H1 (cell line): ENCODE measurements around the gene GREB1. TPM values are rescaled to one million over a fixed set of nuclear protein-coding genes. Genes with fewer than 3 reads are reported as not detected.

Experiments
- CTCF ChIA-PET: fragments of 300-600 bp; sonication (Branson Sonifier 250); formaldehyde crosslinking; loops from one replicate; lab custom pipeline; 2021; ENCODE audit not compliant: partially characterized antibody; lab: Charles Lee
- POLR2A ChIA-PET: fragments of 300-600 bp; sonication (Branson Sonifier 250); formaldehyde crosslinking; loops from one replicate; lab custom pipeline; 2021; ENCODE audit warnings: inconsistent platforms; ENCODE audit not compliant: partially characterized antibody; lab: Charles Lee
- DNase-seq, 2 experiments: peaks; one replicate each; pipeline versions ENCODE4 v3.0.0 to v3.0.0-alpha.2; 2010 to 2022; ENCODE audit warnings: low spot score in 2 of 2, low read depth in 1 of 2, mixed read lengths in 1 of 2
- FAIRE-seq: peaks from 2 replicates; lab custom pipeline; 2011; peaks lifted over from hg19 to GRCh38; lab: Jason Lieb, UNC
- H2AFZ ChIP-seq: 2 replicates; pipeline ENCODE4 v1.8.1; 2012; ENCODE audit warnings: low read length, inconsistent platforms
- H2AK5ac ChIP-seq: 2 replicates; pipeline ENCODE4 v1.6.1; 2013; ENCODE audit warnings: low read depth, low read length
- H2BK120ac ChIP-seq: replicated peaks from 2 replicates; pipeline ENCODE3; 2013; ENCODE audit warnings: low read depth, low read length, inconsistent platforms
- H2BK12ac ChIP-seq: 2 replicates; pipeline ENCODE4 v1.6.1; 2013; ENCODE audit warnings: low read depth, low read length
- H2BK15ac ChIP-seq: 2 replicates; pipeline ENCODE4 v1.6.1; 2013; ENCODE audit warnings: low read length
- H2BK20ac ChIP-seq: 2 replicates; pipeline ENCODE4 v1.6.1; 2013; ENCODE audit warnings: low read length
- H2BK5ac ChIP-seq: 2 replicates; pipeline ENCODE4 v1.6.1; 2013; ENCODE audit warnings: low read depth, low read length
- H3K14ac ChIP-seq: 2 replicates; pipeline ENCODE4 v1.6.1; 2013; ENCODE audit warnings: inconsistent platforms; ENCODE audit not compliant: insufficient read length
- H3K18ac ChIP-seq: 2 replicates; pipeline ENCODE4 v1.6.1; 2013; ENCODE audit warnings: low read length; ENCODE audit errors: extremely low read depth
- H3K23ac ChIP-seq: 2 replicates; pipeline ENCODE4 v1.6.1; 2013; ENCODE audit warnings: inconsistent platforms; ENCODE audit not compliant: insufficient read length
- H3K23me2 ChIP-seq: 2 replicates; pipeline ENCODE4 v1.6.1; 2013; ENCODE audit warnings: low read depth, low read length
- H3K27ac ChIP-seq: 2 replicates; pipeline ENCODE4 v1.6.1; 2011; ENCODE audit warnings: low read depth, low read length, inconsistent platforms
- H3K27me3 ChIP-seq, 4 experiments: replicated peaks in 1 of 4; 1 replicate in 1 of 4; 2 replicates in 3 of 4; pipeline versions ENCODE4 v1.6.1 to v1.8.1; 2011 to 2013; ENCODE audit warnings: low read length in 3 of 4, mild to moderate bottlenecking in 3 of 4, inconsistent platforms in 2 of 4, mixed read lengths in 2 of 4, moderate library complexity in 1 of 4; ENCODE audit not compliant: control insufficient read depth in 3 of 4, insufficient read depth in 3 of 4; ENCODE audit errors: extremely low read depth in 1 of 4
- H3K36me3 ChIP-seq, 4 experiments: 2 replicates each; pipeline versions ENCODE4 v1.6.1 to v1.8.1; 2011 to 2013; ENCODE audit warnings: mild to moderate bottlenecking in 4 of 4, low read length in 3 of 4, moderate library complexity in 2 of 4, control low read depth in 1 of 4, inconsistent platforms in 1 of 4; ENCODE audit not compliant: insufficient read depth in 4 of 4, control insufficient read depth in 2 of 4
- H3K4ac ChIP-seq: replicated peaks from 2 replicates; pipeline ENCODE3; 2013; ENCODE audit warnings: low read length, low read depth, mixed read lengths, inconsistent platforms; ENCODE audit not compliant: insufficient read length
- H3K4me1 ChIP-seq, 4 experiments: replicated peaks in 1 of 4; 1 replicate in 1 of 4; 2 replicates in 3 of 4; pipeline versions ENCODE4 v1.6.1 to v1.8.1; 2011 to 2013; ENCODE audit warnings: low read length in 3 of 4, inconsistent platforms in 2 of 4, mixed read lengths in 1 of 4; ENCODE audit not compliant: insufficient read depth in 4 of 4, control insufficient read depth in 3 of 4
- H3K4me2 ChIP-seq, 2 experiments: 2 replicates each; pipeline versions ENCODE4 v1.6.1 to v1.8.1; 2011 to 2013; ENCODE audit warnings: low read depth in 2 of 2, low read length in 2 of 2, control low read depth in 1 of 2, inconsistent platforms in 1 of 2, mild to moderate bottlenecking in 1 of 2; ENCODE audit not compliant: insufficient read depth in 1 of 2
- H3K4me3 ChIP-seq, 4 experiments: fragments of 200-600, 300-600 bp in 1 of 4; sonication (generic), shearing (Covaris generic), sonication (Bioruptor Twin) in 1 of 4; 2 replicates each; pipeline versions ENCODE4 v1.5.1 to v1.8.1; 2011 to 2016; ENCODE audit warnings: low read length in 4 of 4, low read depth in 3 of 4, control low read depth in 2 of 4, inconsistent platforms in 2 of 4, mild to moderate bottlenecking in 2 of 4, mixed read lengths in 1 of 4, moderate library complexity in 1 of 4; ENCODE audit not compliant: insufficient read depth in 2 of 4; ENCODE audit errors: extremely low read depth in 1 of 4
- H3K56ac ChIP-seq: replicated peaks from 2 replicates; pipeline ENCODE3; 2013; ENCODE audit warnings: low read depth, mild to moderate bottlenecking, mixed read lengths, low read length, inconsistent platforms; ENCODE audit not compliant: insufficient read length
- H3K79me1 ChIP-seq: 2 replicates; pipeline ENCODE4 v1.6.1; 2013; ENCODE audit warnings: low read depth, low read length, control low read depth
- H3K79me2 ChIP-seq, 2 experiments: 2 replicates each; pipeline versions ENCODE4 v1.6.1 to v1.8.1; 2012 to 2013; ENCODE audit warnings: low read length in 2 of 2, mild to moderate bottlenecking in 2 of 2, inconsistent platforms in 1 of 2; ENCODE audit not compliant: insufficient read depth in 2 of 2, control insufficient read depth in 1 of 2
- H3K9ac ChIP-seq, 4 experiments: replicated peaks in 1 of 4; 1 replicate in 1 of 4; 2 replicates in 3 of 4; pipeline versions ENCODE4 v1.6.1 to v1.8.1; 2011 to 2013; ENCODE audit warnings: low read depth in 3 of 4, low read length in 3 of 4, control low read depth in 2 of 4, mild to moderate bottlenecking in 2 of 4, moderate library complexity in 2 of 4, inconsistent platforms in 1 of 4; ENCODE audit errors: extremely low read depth in 1 of 4
- H3K9me3 ChIP-seq, 2 experiments: 2 replicates each; pipeline versions ENCODE4 v1.6.1 to v1.8.1; 2012 to 2013; ENCODE audit warnings: mild to moderate bottlenecking in 2 of 2, moderate library complexity in 2 of 2, control low read depth in 1 of 2, inconsistent platforms in 1 of 2, low read depth in 1 of 2, low read length in 1 of 2, mixed read lengths in 1 of 2; ENCODE audit not compliant: insufficient read depth in 2 of 2
- H4K20me1 ChIP-seq, 2 experiments: replicated peaks in 1 of 2; 2 replicates each; pipeline versions ENCODE3 to v1.8.1; 2011 to 2013; ENCODE audit warnings: inconsistent platforms in 2 of 2, low read length in 2 of 2, mild to moderate bottlenecking in 1 of 2; ENCODE audit not compliant: insufficient read depth in 2 of 2, control insufficient read depth in 1 of 2
- H4K5ac ChIP-seq: 2 replicates; pipeline ENCODE4 v1.6.1; 2013; ENCODE audit warnings: low read length, low read depth, mixed read lengths, inconsistent platforms; ENCODE audit not compliant: insufficient read length
- H4K8ac ChIP-seq: 2 replicates; pipeline ENCODE4 v1.8.0; 2013; ENCODE audit warnings: mild to moderate bottlenecking, moderate library complexity, low read length, inconsistent platforms; ENCODE audit not compliant: insufficient read depth; ENCODE audit errors: extremely low read depth
- H4K91ac ChIP-seq: replicated peaks from 2 replicates; pipeline ENCODE3; 2013; ENCODE audit warnings: low read length, mixed read lengths, inconsistent platforms; ENCODE audit not compliant: insufficient read length
- POU5F1 ChIP-seq: IDR thresholded peaks from 2 replicates; pipeline ENCODE4 v1.6.1; 2011; ENCODE audit warnings: low read depth, mild to moderate bottlenecking, low read length, moderate library complexity
- SIRT6 ChIP-seq: IDR thresholded peaks from one replicate; pipeline ENCODE4 v1.7.1; 2012; ENCODE audit warnings: low read length, inconsistent platforms
- WGBS, 2 experiments: shearing (Covaris generic) in 1 of 2; methylation state at CpG; one replicate each; pipeline versions ENCODE4 v1.1.6 to v1.1.7; 2013 to 2015; ENCODE audit warnings: low lambda C conversion rate in 2 of 2, mixed read lengths in 2 of 2, inconsistent platforms in 1 of 2, low coverage in 1 of 2, missing lambda C conversion rate in 1 of 2; ENCODE audit not compliant: insufficient replicate concordance in 2 of 2, insufficient coverage in 1 of 2, insufficient read length in 1 of 2; ENCODE audit errors: extremely low coverage in 1 of 2, missing lambda C conversion rate in 1 of 2; 5-methylcytosine and 5-hydroxymethylcytosine counted together
- polyA plus RNA-seq, 7 experiments: library from polyadenylated mRNA; depleted of rRNA in 3 of 7; stranded (reverse) in 5 of 7; unstranded in 2 of 7; fragments of >200 nt in 5 of 7; fragments of 200-250 nt in 2 of 7; gene quantifications; 1 replicate in 5 of 7; 2 replicates in 1 of 7; 4 replicates in 1 of 7; pipeline versions ENCODE4 v1.2.1 to v1.2.3, GENCODE V29; 2011 to 2013; ENCODE audit warnings: missing spikeins in 2 of 7, mixed read lengths in 2 of 7
- total RNA-seq: library from RNA; stranded (reverse); fragmentation: NEBNext Ultra II Directional; extraction: Animal tissue kit (Norgen Biotek cat#: 25700); gene quantifications from 2 replicates; pipeline ENCODE4 v1.2.1, GENCODE V29; 2021

Gene GREB1
- total and polyA plus RNA-seq, 2 of the 8 experiments (the other 6 are each of a cell fraction or from before 2014, with no cell fraction given) = 7.9 to 43.4 TPM

GRCh38 chr2:11573418-11574175, 39.8 kb downstream of the GREB1 start:
- TF ChIP-seq SIRT6 (no peak), POU5F1 (0 out of 2 replicates have a peak, but pooled peaks have one; percentile 12)
- Histone ChIP-seq H3K23me2 (no peaks in the 10 kb centered on the region), H2AK5ac (no peak overlapping the region), H2BK15ac (no peak overlapping the region), H3K27ac (no peak overlapping the region), H3K56ac (no peak overlapping the region), H3K27me3 (no peaks in the 10 kb centered on the region), H3K4me1 (peaks cover 3 to 13% (median 11%) of the 10 kb centered on the region in 4 experiments), H3K9me3 (no peaks in the 10 kb centered on the region), H3K18ac (no peak overlapping the region), H3K79me1 (no peaks in the 10 kb centered on the region), H3K4ac (no peak overlapping the region), H2BK20ac (no peak overlapping the region), H3K79me2 (no peaks in the 10 kb centered on the region), H3K23ac (no peak overlapping the region), H4K5ac (no peak overlapping the region), H3K14ac (no peak overlapping the region), H2BK5ac (0 out of 2 replicates have a peak overlapping the region, but pooled peaks have one; percentile 0), H2AFZ (no peak overlapping the region), H3K9ac (no peak overlapping the region), H3K4me3 (no peak overlapping the region), H2BK120ac (no peak overlapping the region), H4K8ac (no peak overlapping the region), H4K91ac (no peak overlapping the region), H3K4me2 (no peak overlapping the region), H4K20me1 (peaks cover 0 to 4% of the 10 kb centered on the region in 2 experiments), H2BK12ac (no peak overlapping the region), H3K36me3 (peaks cover 0 to under 1% (median 0%) of the 10 kb centered on the region in 4 experiments; a peak in 1 of 8 replicates)
- no peak for DNase-seq
- ChIA-PET CTCF (interaction anchor here (0.9 to 21.3 kb wide), 11 partner anchors 8 to 87 kb away, joined by 3 to 558 read pairs (median 4); partner anchors contain the start of gene GREB1), POLR2A (interaction anchor here (0.5 to 0.9 kb wide), 2 partner anchors 24 to 175 kb away, joined by 3 read pairs; no protein-coding TSS in a partner anchor)
- no peak for FAIRE-seq
- WGBS, 2 experiments = 61% methylated on average over 10 of the region's 10 CpGs; no CpG with 5 or more reads in 1 of the 2 experiments
